HuH-7.5 (cell line): ENCODE results near the gene DHRS1.
"Not testable (repeated sequence)": the region's sequence is repeated elsewhere in the genome, so short reads cannot be mapped to it uniquely, and the experiment has no call there.

ENCODE experiments used
- DNase-seq: peaks from one replicate; pipeline ENCODE4 v3.0.0; 2011; ENCODE audit warnings: low spot score

Gene DHRS1

DNA sequence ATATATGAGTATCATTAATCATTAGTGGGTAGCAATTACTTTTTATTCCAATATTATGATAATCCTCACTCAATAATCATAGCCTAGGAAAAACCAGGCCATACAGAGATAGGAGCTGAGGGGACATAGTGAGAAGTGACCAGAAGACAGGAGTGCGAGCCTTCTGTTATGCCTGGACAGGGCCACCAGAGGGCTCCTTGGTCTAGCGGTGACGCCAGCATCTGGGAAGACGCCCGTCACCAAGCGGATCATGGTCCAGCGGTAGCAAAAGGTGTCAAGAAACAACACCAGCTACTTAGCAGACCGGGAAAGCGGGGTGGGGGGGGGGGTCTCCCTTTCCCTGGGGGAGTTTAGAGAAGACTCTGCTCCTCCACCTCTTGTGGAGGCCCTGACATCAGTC, 28.3 kb upstream of the DHRS1 start:
- DNase-seq = not testable (repeated sequence)

GRCh38 chr14:24327303-24327702, 27.7 kb upstream of the DHRS1 start:
- DNase-seq = no peak

GRCh38 chr14:24325963-24326362, 26.4 kb upstream of the DHRS1 start:
- no peak for DNase-seq

DNA sequence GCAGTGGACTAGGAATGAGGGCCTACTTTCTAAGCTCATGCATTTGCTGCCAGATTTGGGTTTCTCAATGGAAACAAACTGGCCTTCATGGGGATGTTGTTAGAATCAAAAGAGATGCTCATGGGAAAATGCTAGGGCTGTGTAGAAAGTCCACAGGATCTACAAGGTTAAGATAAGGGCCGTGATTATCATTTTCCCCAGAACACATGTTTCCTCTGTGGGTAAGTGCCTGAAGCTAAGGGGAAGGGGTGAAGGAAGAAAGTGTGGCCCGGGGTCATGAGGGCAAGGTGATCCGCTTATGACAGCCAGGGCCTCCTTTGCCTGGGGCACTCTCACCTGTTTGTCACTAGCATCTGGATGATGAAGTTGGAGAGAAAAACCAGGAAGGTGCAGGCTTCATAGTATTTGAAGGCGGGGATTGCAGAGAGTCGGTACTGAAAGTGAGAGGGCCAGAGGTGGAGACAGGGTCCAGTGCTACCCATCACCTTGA, 25.5 kb upstream of the DHRS1 start:
- DNase-seq = no peak

DNA sequence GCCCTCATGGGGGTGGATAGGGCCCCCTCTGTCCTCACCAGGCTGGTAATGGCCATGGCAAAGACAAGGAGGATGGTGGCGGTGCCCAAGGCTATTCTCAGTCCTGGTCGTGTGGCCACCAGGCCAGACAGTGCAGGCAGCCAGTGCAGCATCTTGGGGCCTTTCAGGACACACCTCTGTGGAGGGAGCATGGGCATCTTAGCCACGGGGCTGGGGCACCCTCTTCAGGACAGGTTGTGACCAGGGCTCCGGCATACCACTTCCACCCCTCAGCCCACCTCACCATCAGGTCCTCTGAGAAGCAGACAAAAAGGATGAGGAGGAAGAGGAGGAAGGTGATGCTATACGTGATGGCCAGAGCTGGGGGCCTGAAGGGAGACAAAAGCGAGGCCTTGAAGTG, 24.4 kb upstream of the DHRS1 start:
- no peak for DNase-seq

DNA sequence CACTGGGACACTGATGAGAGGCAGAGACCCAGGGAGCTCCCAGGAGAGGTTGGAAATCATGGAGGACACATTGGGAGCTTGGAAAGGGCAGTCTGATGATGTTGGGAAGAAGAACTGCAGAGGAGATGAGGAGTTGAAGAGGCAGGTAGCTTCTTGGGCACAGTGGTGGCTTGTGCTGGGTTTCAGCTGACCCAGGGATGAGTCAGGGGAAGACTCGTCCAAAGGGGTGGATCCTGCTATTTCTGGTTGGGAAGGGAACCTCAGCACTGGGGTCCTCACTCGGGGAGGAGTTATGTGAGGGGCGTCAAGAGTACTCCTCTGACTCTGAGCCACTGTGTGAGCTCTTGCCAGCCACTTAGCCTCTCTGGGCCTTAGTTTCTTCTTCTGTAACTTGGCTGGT, 23.8 kb upstream of the DHRS1 start:
- no peak for DNase-seq

- no peak for DNase-seq
These were observed 23.1 kb upstream of the DHRS1 start for GRCh38 chr14:24322672-24323071.

DNA sequence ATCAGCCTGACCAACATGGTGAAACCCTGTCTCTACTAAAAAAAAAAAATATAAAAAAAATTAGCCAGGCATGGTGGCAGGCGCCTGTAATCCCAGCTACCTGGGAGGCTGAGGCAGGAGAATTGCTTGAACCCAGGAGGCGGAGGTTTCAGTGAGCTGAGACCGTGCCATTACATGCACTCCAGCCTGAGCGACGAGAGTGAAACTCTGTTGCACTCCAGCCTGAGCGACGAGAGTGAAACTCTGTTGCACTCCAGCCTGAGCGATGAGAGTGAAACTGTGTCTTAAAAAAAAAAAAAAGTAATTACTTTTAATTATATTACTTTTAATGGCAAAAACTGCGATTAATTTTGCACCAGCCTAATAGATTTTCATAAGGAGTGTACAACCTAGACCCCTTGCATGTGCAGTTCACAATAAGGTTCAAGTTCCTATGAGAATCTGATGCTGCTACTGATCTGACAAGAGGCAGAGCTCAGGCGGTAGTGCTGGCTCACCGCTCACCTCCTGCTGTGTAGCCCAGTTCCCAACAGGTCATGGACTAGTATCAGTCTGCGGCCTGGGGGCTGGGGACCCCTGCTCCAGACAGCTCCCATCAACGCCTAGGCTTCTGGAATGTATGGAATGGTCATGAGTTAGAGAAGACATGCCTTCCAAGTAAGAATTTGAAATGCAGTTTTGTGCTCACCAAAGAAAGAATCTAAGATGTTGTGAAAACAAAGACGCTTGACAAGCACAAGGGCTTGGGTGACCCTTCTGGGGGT, 21.8 kb upstream of the DHRS1 start:
- DNase-seq = no peak

DNA sequence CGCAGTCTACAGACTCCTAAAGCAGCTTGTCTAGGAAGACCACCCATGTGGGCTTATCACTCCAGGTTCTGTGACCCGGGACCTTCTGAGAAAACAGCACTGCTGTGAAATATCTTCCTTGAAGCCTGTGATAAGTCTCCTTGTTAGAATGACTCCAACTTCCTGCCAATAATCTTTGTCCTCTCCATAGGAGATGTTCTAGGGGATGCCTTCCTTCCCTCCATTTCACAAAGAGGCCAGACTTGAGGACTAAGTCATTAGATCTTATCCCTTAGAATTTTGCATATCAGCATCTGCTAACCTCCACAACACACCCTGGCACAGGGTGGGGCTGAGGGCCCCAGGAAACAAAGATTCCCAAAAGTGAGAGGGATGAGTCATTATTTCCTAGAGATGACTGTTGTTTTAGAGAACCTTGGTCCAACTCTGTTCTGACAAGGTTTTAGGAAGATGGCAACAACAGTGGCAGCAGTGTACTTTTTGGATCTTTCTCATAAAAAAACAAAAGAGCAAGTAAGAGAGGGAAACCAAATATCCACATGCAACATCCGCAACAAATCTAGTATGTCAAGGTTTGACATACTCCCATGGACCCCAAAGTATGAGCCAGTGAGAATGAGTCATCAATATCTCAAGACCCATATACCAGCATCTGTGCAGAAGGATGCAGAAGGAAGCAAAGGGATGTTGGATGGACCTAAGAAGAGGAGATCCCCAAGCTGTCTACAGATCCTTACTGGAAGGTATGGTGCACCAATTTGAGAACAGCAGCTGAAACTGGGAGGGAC, 17.8 kb upstream of the DHRS1 start:
- no peak for DNase-seq

- DNase-seq = no peak
These were observed 17.0 kb upstream of the DHRS1 start for GRCh38 chr14:24316597-24316950.

DNA sequence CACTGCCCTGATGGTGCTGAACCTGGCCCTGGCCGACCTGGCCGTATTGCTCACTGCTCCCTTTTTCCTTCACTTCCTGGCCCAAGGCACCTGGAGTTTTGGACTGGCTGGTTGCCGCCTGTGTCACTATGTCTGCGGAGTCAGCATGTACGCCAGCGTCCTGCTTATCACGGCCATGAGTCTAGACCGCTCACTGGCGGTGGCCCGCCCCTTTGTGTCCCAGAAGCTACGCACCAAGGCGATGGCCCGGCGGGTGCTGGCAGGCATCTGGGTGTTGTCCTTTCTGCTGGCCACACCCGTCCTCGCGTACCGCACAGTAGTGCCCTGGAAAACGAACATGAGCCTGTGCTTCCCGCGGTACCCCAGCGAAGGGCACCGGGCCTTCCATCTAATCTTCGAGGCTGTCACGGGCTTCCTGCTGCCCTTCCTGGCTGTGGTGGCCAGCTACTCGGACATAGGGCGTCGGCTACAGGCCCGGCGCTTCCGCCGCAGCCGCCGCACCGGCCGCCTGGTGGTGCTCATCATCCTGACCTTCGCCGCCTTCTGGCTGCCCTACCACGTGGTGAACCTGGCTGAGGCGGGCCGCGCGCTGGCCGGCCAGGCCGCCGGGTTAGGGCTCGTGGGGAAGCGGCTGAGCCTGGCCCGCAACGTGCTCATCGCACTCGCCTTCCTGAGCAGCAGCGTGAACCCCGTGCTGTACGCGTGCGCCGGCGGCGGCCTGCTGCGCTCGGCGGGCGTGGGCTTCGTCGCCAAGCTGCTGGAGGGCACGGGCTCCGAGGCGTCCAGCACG, 16.4 kb upstream of the DHRS1 start:
- peak; percentile 69 for DNase-seq

GRCh38 chr14:24315243-24315806, 15.7 kb upstream of the DHRS1 start:
- no peak for DNase-seq

- no peak for DNase-seq
These were observed 15.0 kb upstream of the DHRS1 start for GRCh38 chr14:24314377-24315193.

GRCh38 chr14:24313913-24314312, 14.3 kb upstream of the DHRS1 start:
- DNase-seq = no peak

DNA sequence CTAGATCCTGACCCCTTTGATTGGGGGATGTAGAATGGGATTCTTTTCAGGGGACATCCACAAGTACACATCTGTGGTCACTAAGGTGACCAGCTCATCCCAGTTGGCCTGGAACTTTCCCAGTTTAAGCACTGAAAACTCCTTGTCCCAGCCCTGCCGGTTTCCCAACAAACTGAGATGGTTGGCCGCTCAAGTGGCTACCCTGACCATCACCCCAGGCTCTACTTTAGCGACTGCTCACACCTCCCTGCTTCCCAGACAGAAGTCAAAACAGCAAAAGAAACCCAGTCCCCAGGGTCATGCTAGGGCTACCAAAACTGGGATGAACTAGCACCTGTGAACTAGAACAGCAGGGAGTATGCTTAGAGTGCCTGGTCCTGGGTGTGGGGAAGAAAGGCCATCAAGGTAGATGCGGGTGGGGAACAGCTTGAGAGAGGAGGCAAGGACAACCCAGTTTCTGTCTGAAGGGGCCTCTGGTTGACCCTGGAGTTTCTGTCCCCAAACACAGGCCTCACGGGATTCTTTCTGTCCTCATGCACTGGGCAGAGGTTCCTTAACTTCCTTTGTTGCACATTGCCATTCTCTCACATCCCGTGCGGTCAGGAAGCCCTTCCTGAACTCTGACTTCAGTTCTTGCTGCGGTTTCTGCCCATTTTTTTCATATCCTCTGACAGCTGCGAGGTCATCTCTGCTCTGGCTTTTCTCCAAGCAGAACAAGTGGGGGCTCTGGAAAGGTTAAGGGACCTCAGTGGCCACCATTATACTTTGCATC, 13.3 kb upstream of the DHRS1 start:
- DNase-seq = no peak

GRCh38 chr14:24311837-24312615, 12.4 kb upstream of the DHRS1 start:
- no peak for DNase-seq

- DNase-seq = no peak
These were observed 11.3 kb upstream of the DHRS1 start, which contains the start of gene LTB4R for GRCh38 chr14:24310646-24311604. LTB4R (plus strand) TSS chr14:24311502; CDS start chr14:24315652, 4,150 bp downstream.

DNA sequence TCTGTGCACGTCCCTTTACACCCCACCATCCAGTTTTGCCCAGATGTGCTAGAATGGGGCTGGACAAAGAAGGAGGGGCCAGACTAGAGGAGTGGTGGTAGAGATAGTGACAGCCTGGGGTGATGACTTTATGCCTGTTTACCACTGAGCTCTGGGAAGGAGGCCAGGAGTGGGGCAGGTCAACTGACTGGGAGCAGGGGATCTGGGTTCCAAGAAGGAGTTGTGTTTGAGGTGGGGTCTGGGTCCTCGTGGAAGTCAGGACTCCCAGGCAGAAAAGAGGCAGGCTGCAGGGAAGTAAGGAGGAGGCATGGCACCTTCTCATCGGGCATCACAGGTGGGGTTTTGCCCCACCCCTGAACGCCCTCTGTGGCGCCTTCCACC, 10.7 kb upstream of the DHRS1 start:
- no peak for DNase-seq
